G401.6 (cell line): Measurements from ENCODE around the gene CTTNBP2NL.
"Not testable (repeated sequence)": the region's sequence is repeated elsewhere in the genome, so short reads cannot be mapped to it uniquely, and the experiment has no call there.

Experiments
- FAIRE-seq: peaks from 2 replicates; lab custom pipeline; 2012; peaks lifted over from hg19 to GRCh38; lab: Jason Lieb, UNC

The CTTNBP2NL gene

DNA sequence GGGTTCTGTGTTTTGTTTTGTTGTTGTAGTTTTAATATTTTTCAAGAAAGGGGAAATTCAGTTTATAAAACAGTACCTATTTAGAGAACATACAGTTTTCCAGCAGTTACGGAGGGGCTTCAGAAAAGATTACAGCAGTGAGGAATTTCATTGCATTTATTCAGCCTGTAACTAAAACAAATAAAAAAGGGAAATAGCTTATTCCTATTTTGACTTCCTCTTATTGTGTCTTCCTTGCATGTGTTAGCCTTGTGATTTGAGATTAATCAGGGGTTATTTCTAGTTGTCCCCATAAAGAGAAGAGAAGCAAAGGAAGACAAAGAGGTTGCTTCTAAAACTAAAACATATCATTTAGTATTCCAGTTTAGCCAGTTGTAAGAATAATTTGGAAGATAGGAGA lies 35.0 kb downstream of the CTTNBP2NL start:
- no peak for FAIRE-seq

- peak; percentile 37 for FAIRE-seq
These were observed 39.4 kb downstream of the CTTNBP2NL start for GRCh38 chr1:112435448-112435847.

GRCh38 chr1:112436384-112437156 lies 40.6 kb downstream of the CTTNBP2NL start:
- FAIRE-seq = no peak

- FAIRE-seq = not testable (repeated sequence)
These were observed 42.1 kb downstream of the CTTNBP2NL start for GRCh38 chr1:112438156-112438555.

GRCh38 chr1:112439592-112439991 lies 43.6 kb downstream of the CTTNBP2NL start:
- no peak for FAIRE-seq

GRCh38 chr1:112440574-112440973 lies 44.6 kb downstream of the CTTNBP2NL start:
- no peak for FAIRE-seq

DNA sequence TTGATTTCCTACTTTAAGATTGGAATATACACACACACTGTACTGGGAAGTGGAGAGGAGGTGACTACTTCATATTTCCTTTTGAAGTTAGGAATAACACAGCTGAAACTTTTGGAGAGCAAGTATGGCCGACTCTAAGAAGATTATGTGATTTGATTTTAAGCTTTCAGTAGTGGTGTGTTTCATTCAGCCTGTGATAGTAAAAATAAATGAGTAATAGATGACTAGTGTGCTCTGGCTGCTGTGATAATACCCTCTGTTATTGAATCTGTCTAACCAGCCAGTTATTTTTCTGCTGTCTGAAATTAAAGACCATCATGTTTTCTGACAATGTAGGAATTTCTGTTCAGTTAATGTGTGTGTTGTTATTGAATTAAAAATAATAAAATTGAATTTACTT lies 48.3 kb downstream of the CTTNBP2NL start:
- no peak for FAIRE-seq

DNA sequence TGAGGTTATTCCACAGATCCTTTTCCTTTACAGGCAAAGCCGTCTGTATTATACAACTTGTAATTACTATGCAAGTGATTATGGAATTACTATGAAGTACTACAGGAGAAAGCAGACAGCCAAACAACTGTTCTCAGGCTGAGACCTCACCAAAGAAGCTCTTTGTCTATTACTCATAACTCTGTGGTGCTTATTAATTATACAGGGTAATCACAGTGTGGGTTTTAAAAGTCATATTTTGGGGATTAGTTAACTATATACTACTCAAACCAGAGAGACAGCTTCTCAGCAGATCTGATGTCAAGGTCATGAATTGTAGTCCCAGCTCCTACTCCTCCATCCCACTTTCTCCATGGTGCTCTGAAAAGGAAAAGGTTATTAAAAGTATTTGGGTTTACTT lies 49.6 kb downstream of the CTTNBP2NL start:
- no peak for FAIRE-seq

DNA sequence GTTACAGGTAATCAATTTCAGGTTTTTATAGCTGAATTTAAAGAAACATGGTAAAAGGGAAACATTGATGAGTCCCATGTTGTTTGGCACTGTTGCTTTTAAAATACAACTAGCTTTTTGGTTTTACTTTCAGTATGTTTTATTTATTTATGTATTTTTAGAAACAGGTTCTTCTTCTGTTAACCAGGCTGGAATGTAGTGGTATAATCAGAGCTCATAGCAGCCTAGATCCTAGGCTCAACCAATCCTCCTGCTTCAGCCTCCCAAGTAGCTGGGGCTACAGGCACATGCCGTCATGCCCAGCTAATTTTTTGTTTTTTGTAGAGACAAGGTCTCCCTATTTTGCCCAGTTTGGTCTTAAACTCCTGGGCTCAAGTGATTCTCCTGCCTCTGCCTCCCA lies 50.4 kb downstream of the CTTNBP2NL start:
- FAIRE-seq = no peak

GRCh38 chr1:112448904-112449629 lies 53.1 kb downstream of the CTTNBP2NL start:
- no peak for FAIRE-seq

DNA sequence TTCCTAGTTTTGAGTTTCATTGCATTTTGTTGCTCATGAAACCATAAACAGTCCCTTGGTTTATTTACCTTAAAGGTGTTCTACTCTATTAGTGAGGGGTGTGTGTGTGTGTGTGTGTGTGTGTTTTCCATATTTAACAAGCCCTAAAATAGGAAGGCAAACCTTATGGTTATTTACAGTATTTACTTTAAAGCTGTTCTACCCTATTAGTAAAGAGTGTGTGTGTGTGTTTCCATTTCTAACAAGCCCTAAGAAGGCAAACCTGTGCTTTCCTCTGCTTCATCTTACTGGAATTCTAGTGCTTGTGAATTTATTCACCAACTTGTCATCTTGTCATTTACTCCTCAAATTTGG lies 53.6 kb downstream of the CTTNBP2NL start:
- no peak for FAIRE-seq

- no peak for FAIRE-seq
These were observed 54.8 kb downstream of the CTTNBP2NL start for GRCh38 chr1:112450773-112451172.

DNA sequence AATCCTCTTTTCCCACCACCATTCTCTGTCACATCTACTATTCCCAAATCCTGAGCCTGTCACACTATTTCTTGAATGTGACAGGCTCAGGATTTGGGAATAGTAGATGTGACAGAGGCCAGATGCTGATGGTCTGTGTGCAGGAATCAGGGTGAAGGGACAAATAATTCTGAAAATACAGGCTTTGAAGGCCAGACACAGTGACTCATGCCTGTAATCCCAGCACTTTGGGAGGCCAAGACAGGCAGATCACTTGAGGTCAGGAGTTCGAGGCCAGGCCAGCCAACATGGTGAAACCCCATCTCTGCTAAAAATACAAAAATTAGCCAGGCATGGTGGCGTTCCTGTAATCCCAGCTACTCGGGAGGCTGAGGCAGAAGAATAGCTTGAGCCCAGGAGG lies 55.3 kb downstream of the CTTNBP2NL start:
- not testable (repeated sequence) for FAIRE-seq

DNA sequence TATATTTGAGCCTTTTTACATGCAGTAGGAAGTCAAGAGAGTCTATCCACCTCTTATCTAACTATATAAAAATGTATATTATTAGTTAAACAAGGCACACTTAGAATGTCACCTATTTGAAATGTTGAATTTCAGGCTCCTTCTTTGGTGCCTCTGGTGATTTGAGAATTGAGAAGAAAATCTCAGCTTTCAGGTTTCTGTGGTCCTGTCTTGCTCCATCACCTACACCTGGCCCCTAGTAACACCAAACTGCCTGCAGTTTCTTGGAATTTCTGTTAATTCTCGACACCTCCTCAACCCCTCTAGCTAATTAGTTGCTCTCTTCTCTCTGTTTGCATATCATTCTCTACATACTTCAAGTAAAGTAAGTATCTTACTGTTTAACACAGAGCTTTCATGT lies 57.9 kb downstream of the CTTNBP2NL start:
- no peak for FAIRE-seq

DNA sequence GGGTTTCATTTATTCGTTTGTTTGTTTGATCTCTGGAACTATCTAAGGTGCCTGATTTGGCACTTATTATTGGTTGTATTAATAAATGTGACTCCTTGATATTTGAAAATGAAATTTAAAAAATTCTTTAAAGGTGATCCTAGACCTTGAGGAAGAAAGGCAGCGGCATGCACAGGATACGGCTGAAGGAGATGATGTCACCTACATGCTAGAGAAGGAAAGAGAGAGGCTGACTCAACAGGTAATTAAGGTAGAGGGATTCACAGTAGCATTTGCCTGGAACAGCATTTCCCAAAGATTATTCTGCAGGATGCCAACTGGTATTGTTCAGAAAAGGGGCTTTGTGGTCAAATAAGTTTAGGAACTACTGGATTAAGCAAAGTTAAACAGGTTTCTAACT lies 58.3 kb downstream of the CTTNBP2NL start:
- FAIRE-seq = no peak

- FAIRE-seq = no peak
These were observed 61.2 kb downstream of the CTTNBP2NL start for GRCh38 chr1:112457241-112457640.

DNA sequence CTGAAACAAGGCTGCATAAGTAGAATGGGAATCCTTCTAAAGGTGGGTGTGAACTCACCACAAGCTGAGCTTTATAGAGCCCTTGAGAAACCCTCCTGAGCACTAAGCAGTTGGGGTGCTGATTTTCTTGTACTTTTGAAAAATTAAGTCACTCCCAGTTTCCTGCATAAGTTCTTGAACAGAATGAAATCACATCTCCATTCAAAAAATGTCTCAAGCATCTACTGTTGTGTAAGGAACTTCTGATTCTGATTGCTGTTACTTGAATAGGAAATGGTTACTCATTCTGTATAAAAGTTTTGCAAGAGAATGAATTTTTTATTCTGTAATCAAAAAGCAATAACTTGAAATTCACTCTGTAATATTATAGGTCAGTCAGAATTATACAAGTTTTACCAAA lies 61.9 kb downstream of the CTTNBP2NL start:
- no peak for FAIRE-seq

DNA sequence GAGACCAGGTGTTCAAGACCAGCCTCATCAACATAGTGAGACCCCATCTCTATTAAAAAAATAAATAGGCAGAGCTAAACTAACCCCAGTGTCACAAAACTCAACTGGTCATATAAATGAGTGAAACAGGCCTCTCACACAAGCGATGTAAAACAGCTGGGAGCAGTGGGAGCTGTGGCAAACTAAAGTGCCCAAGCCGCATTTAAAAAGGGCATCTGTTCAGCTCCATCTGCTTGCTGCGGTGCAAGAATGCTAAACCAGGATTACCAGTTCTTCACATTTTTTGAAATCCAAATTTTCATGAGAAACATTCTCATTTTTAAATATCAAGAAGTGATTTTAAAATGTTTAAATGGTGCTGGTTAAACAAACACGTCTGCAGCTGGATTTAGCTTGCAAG lies 62.7 kb downstream of the CTTNBP2NL start:
- FAIRE-seq = no peak

DNA sequence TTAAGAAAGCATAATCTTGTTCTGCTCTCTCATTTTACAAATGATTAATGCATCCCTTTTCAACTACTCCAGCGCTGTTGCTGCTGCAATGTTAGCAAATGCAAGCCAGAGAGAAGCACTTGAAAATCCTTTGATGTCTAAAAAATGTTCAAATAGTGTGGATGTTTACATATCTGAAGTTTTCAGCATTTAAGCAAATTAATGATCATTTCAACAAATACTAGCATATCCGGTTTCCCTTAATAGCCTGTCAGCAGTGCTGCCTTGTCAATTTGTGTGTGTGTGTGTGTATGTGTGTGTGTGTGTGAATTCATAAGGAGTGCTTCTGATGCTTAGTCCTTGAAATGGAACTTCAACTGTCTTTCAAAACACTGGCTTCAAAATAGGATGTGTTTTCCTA lies 64.6 kb downstream of the CTTNBP2NL start:
- no peak for FAIRE-seq

DNA sequence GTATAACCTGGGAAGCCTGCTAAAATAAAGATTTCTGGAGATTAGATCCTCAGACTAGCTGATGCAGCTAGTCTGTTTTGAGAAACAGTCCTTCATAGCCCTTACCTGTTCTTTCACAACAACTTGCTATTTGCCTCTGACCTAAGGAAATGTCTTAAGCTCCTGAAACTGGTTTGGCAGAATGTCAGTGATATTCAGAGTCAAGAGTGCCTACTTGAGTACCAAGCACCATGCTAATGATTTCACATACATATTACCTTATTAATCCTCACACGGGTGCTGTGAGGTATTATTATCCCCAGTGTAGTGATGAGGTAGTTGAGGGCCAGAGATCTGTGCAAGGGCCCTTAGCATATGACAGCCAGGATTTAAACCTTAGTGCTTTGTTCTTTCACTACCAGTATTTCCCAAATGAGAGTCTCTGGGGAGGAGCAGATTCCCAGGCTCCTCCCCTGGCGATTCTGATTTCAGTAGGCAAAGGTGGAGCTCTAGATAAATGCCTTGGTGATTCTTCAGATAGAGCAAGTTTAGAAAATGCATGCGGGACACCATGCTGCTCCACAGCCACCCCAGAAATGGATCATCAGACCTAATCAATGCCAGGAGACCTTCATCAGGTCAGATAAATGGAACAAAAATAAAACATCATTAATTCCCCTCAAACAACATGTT lies 65.3 kb downstream of the CTTNBP2NL start:
- no peak for FAIRE-seq

DNA sequence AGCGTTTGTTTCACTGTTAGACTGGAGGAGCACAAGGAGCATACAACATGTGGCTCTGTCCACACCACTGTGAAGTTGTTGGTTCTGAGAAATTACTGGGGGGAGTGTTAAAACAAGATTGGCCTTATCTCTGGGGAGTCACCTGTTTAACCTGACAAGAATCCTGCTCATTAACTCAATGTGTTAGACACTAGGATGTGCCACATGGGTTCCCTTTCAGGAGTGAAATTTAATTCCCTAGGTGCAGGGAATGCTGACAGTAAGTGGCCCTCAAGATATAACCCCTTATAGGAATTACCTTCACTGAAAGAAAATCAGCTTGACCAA lies 66.9 kb downstream of the CTTNBP2NL start:
- FAIRE-seq = no peak

GRCh38 chr1:112464501-112464900 lies 68.5 kb downstream of the CTTNBP2NL start:
- no peak for FAIRE-seq

DNA sequence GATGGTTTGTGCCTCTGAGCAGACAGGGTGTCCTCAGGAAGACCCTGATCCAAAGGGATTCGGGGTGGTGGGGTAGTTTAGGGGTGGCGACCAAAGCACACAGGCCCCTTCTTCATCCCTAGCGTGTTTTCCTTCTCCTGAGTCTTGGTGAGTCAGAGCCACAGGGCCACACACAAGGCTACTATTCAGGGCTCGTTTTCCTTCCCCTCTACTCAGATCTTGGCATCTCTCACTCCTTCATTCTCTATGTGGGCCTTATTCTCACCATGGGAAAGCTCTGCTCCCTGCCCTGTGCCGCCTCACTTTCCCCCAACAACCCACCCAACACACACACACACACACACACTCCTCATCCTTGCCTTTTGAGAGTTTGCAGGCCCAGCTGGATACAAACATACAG lies 69.1 kb downstream of the CTTNBP2NL start:
- FAIRE-seq = no peak
